ENCODE data around the gene TMEM178B. TPM values are rescaled to one million over a fixed set of nuclear protein-coding genes. Genes with fewer than 3 reads are reported as not detected.
"Not testable (repeated sequence)": the region's sequence is repeated elsewhere in the genome, so short reads cannot be mapped to it uniquely, and the experiment has no call there.

The TMEM178B gene
- polyA plus RNA-seq, 1 donor (not counting 4 experiments of a cell fraction or from before 2014, with no cell fraction given): not detected

DNA sequence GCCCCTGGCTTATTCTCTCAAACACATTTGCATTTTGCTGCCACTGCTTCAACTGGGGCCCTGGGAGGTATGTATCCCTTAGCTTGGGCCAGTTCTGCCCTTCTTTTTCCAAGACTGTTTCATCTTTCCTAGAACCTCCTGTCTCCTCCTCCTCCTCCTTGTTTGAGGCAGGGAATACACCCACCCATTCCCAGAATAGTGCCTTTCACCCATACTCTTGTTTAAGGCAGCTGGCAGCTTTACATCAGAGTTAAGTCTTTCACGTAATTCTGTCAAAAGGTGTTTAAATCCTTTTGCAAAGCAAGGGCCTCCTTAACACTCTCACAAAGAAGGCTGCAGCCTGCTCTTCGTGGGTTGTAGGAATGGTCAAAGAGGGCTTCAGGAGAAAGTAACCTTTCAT is 326.5 kb downstream of the TMEM178B start:
- no peak overlapping the region for H3K27ac ChIP-seq (ENCODE audit: control insufficient read depth, insufficient read depth, low read length)
- H3K36me3 ChIP-seq (ENCODE audit: control insufficient read depth in 2 of 2, extremely low read depth in 1 of 2, insufficient read depth in 2 of 2, low read length in 2 of 2): no peaks in the 10 kb centered on the region
- TF ChIP-seq EZH2 (IDR thresholded peaks at IDR 0.05; ENCODE audit: low read length) (no peak), CTCF (optimal IDR thresholded peaks at IDR 0.05 in 1 of 3, IDR thresholded peaks at IDR 0.05 in 1 of 3, conservative IDR thresholded peaks at IDR 0.05 in 1 of 3; ENCODE audit: extremely low read depth in 1 of 3, insufficient read depth in 2 of 3, low read length in 3 of 3) (no peak)
- no peaks in the 10 kb centered on the region for H3K79me2 ChIP-seq (ENCODE audit: control insufficient read depth, insufficient read depth, low read length)
- dilution Hi-C loops (cut with MboI; ENCODE audit: extremely low pct_ligation_motif_present, low sequenced_read_pairs): no loop called here
- no peaks in the 10 kb centered on the region for H3K27me3 ChIP-seq (ENCODE audit: control insufficient read depth, extremely low read depth, insufficient read depth, low read length)
- H3K4me2 ChIP-seq (ENCODE audit: control insufficient read depth, extremely low read depth, insufficient read depth, low read depth, low read length): no peak overlapping the region
- H3K9me3 ChIP-seq (ENCODE audit: control insufficient read depth, low read depth, low read length): no peaks in the 10 kb centered on the region
- H2AFZ ChIP-seq (ENCODE audit: control insufficient read depth, low read length): no peak overlapping the region
- H3K9ac ChIP-seq (ENCODE audit: control insufficient read depth, extremely low read depth, insufficient read depth, low read length): no peak overlapping the region
- no peak for FAIRE-seq
- DNase-seq (ENCODE audit: low read depth, low spot score): no peak
- no peaks in the 10 kb centered on the region for H3K4me1 ChIP-seq (ENCODE audit: control insufficient read depth, extremely low read depth, insufficient read depth, low read length)
- H4K20me1 ChIP-seq (ENCODE audit: control insufficient read depth, extremely low read depth, insufficient read depth, low read length): no peaks in the 10 kb centered on the region
- no peaks in the 10 kb centered on the region for H3K9me1 ChIP-seq (ENCODE audit: control insufficient read depth, extremely low read depth, insufficient read depth, low read length)
- no peak overlapping the region for H3K4me3 ChIP-seq (ENCODE audit: control insufficient read depth in 2 of 3, extremely low read depth in 1 of 3, insufficient read depth in 2 of 3, low read depth in 1 of 3, low read length in 3 of 3)

DNA sequence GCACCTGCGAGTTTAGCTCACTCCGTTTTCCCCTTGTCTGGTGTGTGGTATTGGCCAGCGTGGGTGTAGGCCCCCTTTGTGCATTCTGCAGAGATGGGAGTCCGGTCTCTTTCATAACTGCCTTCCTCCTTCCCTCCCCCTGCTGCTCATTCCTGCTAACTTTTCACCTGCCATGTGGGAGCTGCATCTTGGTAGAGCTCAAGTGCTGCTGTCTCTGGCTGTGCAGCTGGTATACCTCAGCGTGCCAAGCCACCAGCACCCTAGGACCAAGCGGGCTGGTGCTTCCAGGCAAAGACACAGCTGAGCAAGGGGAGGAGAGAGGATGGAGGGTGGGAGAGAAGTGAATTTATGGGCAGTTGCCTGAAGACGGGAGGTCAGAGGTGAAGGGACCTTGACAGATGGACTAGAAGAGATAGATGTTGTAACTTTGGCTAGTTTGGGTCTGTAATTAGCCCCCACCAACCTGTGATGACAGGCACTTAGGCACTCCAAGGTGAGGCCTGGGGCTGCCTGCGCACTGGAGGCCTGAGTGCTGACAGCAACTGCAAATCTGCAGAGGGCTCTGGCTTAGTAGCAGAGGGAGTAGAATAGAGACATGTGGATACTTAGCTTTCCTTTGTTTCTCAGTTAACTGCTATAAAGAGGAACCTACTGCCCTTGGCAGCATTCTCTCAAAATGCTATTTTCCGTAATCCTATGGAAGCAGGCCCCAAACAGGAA is 328.6 kb downstream of the TMEM178B start:
- Histone ChIP-seq H3K36me3 (ENCODE audit: control insufficient read depth in 2 of 2, extremely low read depth in 1 of 2, insufficient read depth in 2 of 2, low read length in 2 of 2) (no peaks in the 10 kb centered on the region), H2AFZ (ENCODE audit: control insufficient read depth, low read length) (no peak overlapping the region), H3K9me3 (ENCODE audit: control insufficient read depth, low read depth, low read length) (no peaks in the 10 kb centered on the region), H3K4me2 (ENCODE audit: control insufficient read depth, extremely low read depth, insufficient read depth, low read depth, low read length) (no peak overlapping the region), H3K27me3 (ENCODE audit: control insufficient read depth, extremely low read depth, insufficient read depth, low read length) (no peaks in the 10 kb centered on the region), H4K20me1 (ENCODE audit: control insufficient read depth, extremely low read depth, insufficient read depth, low read length) (no peaks in the 10 kb centered on the region), H3K9ac (ENCODE audit: control insufficient read depth, extremely low read depth, insufficient read depth, low read length) (no peak overlapping the region), H3K9me1 (ENCODE audit: control insufficient read depth, extremely low read depth, insufficient read depth, low read length) (no peaks in the 10 kb centered on the region), H3K4me1 (ENCODE audit: control insufficient read depth, extremely low read depth, insufficient read depth, low read length) (no peaks in the 10 kb centered on the region), H3K27ac (ENCODE audit: control insufficient read depth, insufficient read depth, low read length) (no peak overlapping the region), H3K79me2 (ENCODE audit: control insufficient read depth, insufficient read depth, low read length) (no peaks in the 10 kb centered on the region), H3K4me3 (ENCODE audit: control insufficient read depth in 2 of 3, extremely low read depth in 1 of 3, insufficient read depth in 2 of 3, low read depth in 1 of 3, low read length in 3 of 3) (no peak overlapping the region)
- DNase-seq (ENCODE audit: low read depth, low spot score): no peak
- dilution Hi-C loops (cut with MboI; ENCODE audit: extremely low pct_ligation_motif_present, low sequenced_read_pairs): no loop called here
- TF ChIP-seq CTCF (optimal IDR thresholded peaks at IDR 0.05 in 1 of 3, IDR thresholded peaks at IDR 0.05 in 1 of 3, conservative IDR thresholded peaks at IDR 0.05 in 1 of 3; ENCODE audit: extremely low read depth in 1 of 3, insufficient read depth in 2 of 3, low read length in 3 of 3): no peak
- TF ChIP-seq EZH2 (IDR thresholded peaks at IDR 0.05; ENCODE audit: low read length): no peak
- no peak for FAIRE-seq

DNA sequence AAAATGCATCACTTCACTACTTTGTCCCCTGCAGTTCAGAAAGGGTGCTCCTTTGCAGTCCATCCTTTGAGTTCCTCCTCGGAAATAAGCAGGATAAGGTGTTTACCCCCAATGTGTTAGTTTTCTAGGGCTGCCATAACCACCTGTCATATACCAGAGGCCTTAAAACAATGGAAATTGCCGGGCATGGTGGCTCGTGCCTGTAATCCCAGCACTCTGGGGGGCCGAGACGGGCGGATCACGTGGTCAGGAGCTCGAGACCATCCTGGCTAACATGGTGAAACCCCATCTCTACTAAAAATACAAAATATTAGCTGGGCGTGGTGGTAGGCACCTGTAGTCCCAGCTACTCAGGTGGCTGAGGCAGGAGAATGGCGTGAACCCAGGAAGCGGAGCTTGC is 330.0 kb downstream of the TMEM178B start:
- H3K4me3 ChIP-seq (ENCODE audit: control insufficient read depth in 2 of 3, extremely low read depth in 1 of 3, insufficient read depth in 2 of 3, low read depth in 1 of 3, low read length in 3 of 3); H3K4me2 ChIP-seq (ENCODE audit: control insufficient read depth, extremely low read depth, insufficient read depth, low read depth, low read length); H3K27me3 ChIP-seq (ENCODE audit: control insufficient read depth, extremely low read depth, insufficient read depth, low read length); H3K36me3 ChIP-seq (ENCODE audit: control insufficient read depth in 2 of 2, extremely low read depth in 1 of 2, insufficient read depth in 2 of 2, low read length in 2 of 2); H3K9me3 ChIP-seq (ENCODE audit: control insufficient read depth, low read depth, low read length); H2AFZ ChIP-seq (ENCODE audit: control insufficient read depth, low read length); H3K79me2 ChIP-seq (ENCODE audit: control insufficient read depth, insufficient read depth, low read length); dilution Hi-C loops (cut with MboI; ENCODE audit: extremely low pct_ligation_motif_present, low sequenced_read_pairs); DNase-seq (ENCODE audit: low read depth, low spot score); H4K20me1 ChIP-seq (ENCODE audit: control insufficient read depth, extremely low read depth, insufficient read depth, low read length); FAIRE-seq; H3K9ac ChIP-seq (ENCODE audit: control insufficient read depth, extremely low read depth, insufficient read depth, low read length); H3K9me1 ChIP-seq (ENCODE audit: control insufficient read depth, extremely low read depth, insufficient read depth, low read length); H3K4me1 ChIP-seq (ENCODE audit: control insufficient read depth, extremely low read depth, insufficient read depth, low read length); H3K27ac ChIP-seq (ENCODE audit: control insufficient read depth, insufficient read depth, low read length): not testable (repeated sequence)
